H1 (cell line): ENCODE results near the gene ARGLU1. TPM values are rescaled to one million over a fixed set of nuclear protein-coding genes. Genes with fewer than 3 reads are reported as not detected.

Source experiments
- CTCF ChIA-PET: fragments of 300-600 bp; sonication (Branson Sonifier 250); formaldehyde crosslinking; loops from one replicate; lab custom pipeline; 2021; ENCODE audit not compliant: partially characterized antibody; lab: Charles Lee
- POLR2A ChIA-PET: fragments of 300-600 bp; sonication (Branson Sonifier 250); formaldehyde crosslinking; loops from one replicate; lab custom pipeline; 2021; ENCODE audit warnings: inconsistent platforms; ENCODE audit not compliant: partially characterized antibody; lab: Charles Lee
- DNase-seq, 2 experiments: peaks; one replicate each; pipeline versions ENCODE4 v3.0.0 to v3.0.0-alpha.2; 2010 to 2022; ENCODE audit warnings: low spot score in 2 of 2, low read depth in 1 of 2, mixed read lengths in 1 of 2
- FAIRE-seq: peaks from 2 replicates; lab custom pipeline; 2011; peaks lifted over from hg19 to GRCh38; lab: Jason Lieb, UNC
- H2AFZ ChIP-seq: 2 replicates; pipeline ENCODE4 v1.8.1; 2012; ENCODE audit warnings: low read length, inconsistent platforms
- H2AK5ac ChIP-seq: 2 replicates; pipeline ENCODE4 v1.6.1; 2013; ENCODE audit warnings: low read depth, low read length
- H2BK120ac ChIP-seq: replicated peaks from 2 replicates; pipeline ENCODE3; 2013; ENCODE audit warnings: low read depth, low read length, inconsistent platforms
- H2BK12ac ChIP-seq: 2 replicates; pipeline ENCODE4 v1.6.1; 2013; ENCODE audit warnings: low read depth, low read length
- H2BK15ac ChIP-seq: 2 replicates; pipeline ENCODE4 v1.6.1; 2013; ENCODE audit warnings: low read length
- H2BK20ac ChIP-seq: 2 replicates; pipeline ENCODE4 v1.6.1; 2013; ENCODE audit warnings: low read length
- H2BK5ac ChIP-seq: 2 replicates; pipeline ENCODE4 v1.6.1; 2013; ENCODE audit warnings: low read depth, low read length
- H3K14ac ChIP-seq: 2 replicates; pipeline ENCODE4 v1.6.1; 2013; ENCODE audit warnings: inconsistent platforms; ENCODE audit not compliant: insufficient read length
- H3K18ac ChIP-seq: 2 replicates; pipeline ENCODE4 v1.6.1; 2013; ENCODE audit warnings: low read length; ENCODE audit errors: extremely low read depth
- H3K23ac ChIP-seq: 2 replicates; pipeline ENCODE4 v1.6.1; 2013; ENCODE audit warnings: inconsistent platforms; ENCODE audit not compliant: insufficient read length
- H3K23me2 ChIP-seq: 2 replicates; pipeline ENCODE4 v1.6.1; 2013; ENCODE audit warnings: low read depth, low read length
- H3K27ac ChIP-seq: 2 replicates; pipeline ENCODE4 v1.6.1; 2011; ENCODE audit warnings: low read depth, low read length, inconsistent platforms
- H3K27me3 ChIP-seq, 4 experiments: replicated peaks in 1 of 4; 1 replicate in 1 of 4; 2 replicates in 3 of 4; pipeline versions ENCODE4 v1.6.1 to v1.8.1; 2011 to 2013; ENCODE audit warnings: low read length in 3 of 4, mild to moderate bottlenecking in 3 of 4, inconsistent platforms in 2 of 4, mixed read lengths in 2 of 4, moderate library complexity in 1 of 4; ENCODE audit not compliant: control insufficient read depth in 3 of 4, insufficient read depth in 3 of 4; ENCODE audit errors: extremely low read depth in 1 of 4
- H3K36me3 ChIP-seq, 4 experiments: 2 replicates each; pipeline versions ENCODE4 v1.6.1 to v1.8.1; 2011 to 2013; ENCODE audit warnings: mild to moderate bottlenecking in 4 of 4, low read length in 3 of 4, moderate library complexity in 2 of 4, control low read depth in 1 of 4, inconsistent platforms in 1 of 4; ENCODE audit not compliant: insufficient read depth in 4 of 4, control insufficient read depth in 2 of 4
- H3K4ac ChIP-seq: replicated peaks from 2 replicates; pipeline ENCODE3; 2013; ENCODE audit warnings: low read length, low read depth, mixed read lengths, inconsistent platforms; ENCODE audit not compliant: insufficient read length
- H3K4me1 ChIP-seq, 4 experiments: replicated peaks in 1 of 4; 1 replicate in 1 of 4; 2 replicates in 3 of 4; pipeline versions ENCODE4 v1.6.1 to v1.8.1; 2011 to 2013; ENCODE audit warnings: low read length in 3 of 4, inconsistent platforms in 2 of 4, mixed read lengths in 1 of 4; ENCODE audit not compliant: insufficient read depth in 4 of 4, control insufficient read depth in 3 of 4
- H3K4me2 ChIP-seq, 2 experiments: 2 replicates each; pipeline versions ENCODE4 v1.6.1 to v1.8.1; 2011 to 2013; ENCODE audit warnings: low read depth in 2 of 2, low read length in 2 of 2, control low read depth in 1 of 2, inconsistent platforms in 1 of 2, mild to moderate bottlenecking in 1 of 2; ENCODE audit not compliant: insufficient read depth in 1 of 2
- H3K4me3 ChIP-seq, 4 experiments: fragments of 200-600, 300-600 bp in 1 of 4; sonication (generic), shearing (Covaris generic), sonication (Bioruptor Twin) in 1 of 4; 2 replicates each; pipeline versions ENCODE4 v1.5.1 to v1.8.1; 2011 to 2016; ENCODE audit warnings: low read length in 4 of 4, low read depth in 3 of 4, control low read depth in 2 of 4, inconsistent platforms in 2 of 4, mild to moderate bottlenecking in 2 of 4, mixed read lengths in 1 of 4, moderate library complexity in 1 of 4; ENCODE audit not compliant: insufficient read depth in 2 of 4; ENCODE audit errors: extremely low read depth in 1 of 4
- H3K56ac ChIP-seq: replicated peaks from 2 replicates; pipeline ENCODE3; 2013; ENCODE audit warnings: low read depth, mild to moderate bottlenecking, mixed read lengths, low read length, inconsistent platforms; ENCODE audit not compliant: insufficient read length
- H3K79me1 ChIP-seq: 2 replicates; pipeline ENCODE4 v1.6.1; 2013; ENCODE audit warnings: low read depth, low read length, control low read depth
- H3K79me2 ChIP-seq, 2 experiments: 2 replicates each; pipeline versions ENCODE4 v1.6.1 to v1.8.1; 2012 to 2013; ENCODE audit warnings: low read length in 2 of 2, mild to moderate bottlenecking in 2 of 2, inconsistent platforms in 1 of 2; ENCODE audit not compliant: insufficient read depth in 2 of 2, control insufficient read depth in 1 of 2
- H3K9ac ChIP-seq, 4 experiments: replicated peaks in 1 of 4; 1 replicate in 1 of 4; 2 replicates in 3 of 4; pipeline versions ENCODE4 v1.6.1 to v1.8.1; 2011 to 2013; ENCODE audit warnings: low read depth in 3 of 4, low read length in 3 of 4, control low read depth in 2 of 4, mild to moderate bottlenecking in 2 of 4, moderate library complexity in 2 of 4, inconsistent platforms in 1 of 4; ENCODE audit errors: extremely low read depth in 1 of 4
- H3K9me3 ChIP-seq, 2 experiments: 2 replicates each; pipeline versions ENCODE4 v1.6.1 to v1.8.1; 2012 to 2013; ENCODE audit warnings: mild to moderate bottlenecking in 2 of 2, moderate library complexity in 2 of 2, control low read depth in 1 of 2, inconsistent platforms in 1 of 2, low read depth in 1 of 2, low read length in 1 of 2, mixed read lengths in 1 of 2; ENCODE audit not compliant: insufficient read depth in 2 of 2
- H4K20me1 ChIP-seq, 2 experiments: replicated peaks in 1 of 2; 2 replicates each; pipeline versions ENCODE3 to v1.8.1; 2011 to 2013; ENCODE audit warnings: inconsistent platforms in 2 of 2, low read length in 2 of 2, mild to moderate bottlenecking in 1 of 2; ENCODE audit not compliant: insufficient read depth in 2 of 2, control insufficient read depth in 1 of 2
- H4K5ac ChIP-seq: 2 replicates; pipeline ENCODE4 v1.6.1; 2013; ENCODE audit warnings: low read length, low read depth, mixed read lengths, inconsistent platforms; ENCODE audit not compliant: insufficient read length
- H4K8ac ChIP-seq: 2 replicates; pipeline ENCODE4 v1.8.0; 2013; ENCODE audit warnings: mild to moderate bottlenecking, moderate library complexity, low read length, inconsistent platforms; ENCODE audit not compliant: insufficient read depth; ENCODE audit errors: extremely low read depth
- H4K91ac ChIP-seq: replicated peaks from 2 replicates; pipeline ENCODE3; 2013; ENCODE audit warnings: low read length, mixed read lengths, inconsistent platforms; ENCODE audit not compliant: insufficient read length
- KDM1A ChIP-seq: fragments of 200-600, 300-600 bp; sonication (generic); IDR thresholded peaks from 2 replicates; pipeline ENCODE4 v1.7.1; 2016; ENCODE audit warnings: mild to moderate bottlenecking, low read length, borderline replicate concordance
- SIX5 ChIP-seq: IDR thresholded peaks from 2 replicates; pipeline ENCODE4 v1.6.1; 2011; ENCODE audit warnings: mild to moderate bottlenecking, low read depth, low read length
- TBP ChIP-seq: IDR thresholded peaks from 2 replicates; pipeline ENCODE4 v1.6.1; 2011; ENCODE audit warnings: low read depth, low read length, improper control_type of control experiment
- WGBS, 2 experiments: shearing (Covaris generic) in 1 of 2; methylation state at CpG; one replicate each; pipeline versions ENCODE4 v1.1.6 to v1.1.7; 2013 to 2015; ENCODE audit warnings: low lambda C conversion rate in 2 of 2, mixed read lengths in 2 of 2, inconsistent platforms in 1 of 2, low coverage in 1 of 2, missing lambda C conversion rate in 1 of 2; ENCODE audit not compliant: insufficient replicate concordance in 2 of 2, insufficient coverage in 1 of 2, insufficient read length in 1 of 2; ENCODE audit errors: extremely low coverage in 1 of 2, missing lambda C conversion rate in 1 of 2; 5-methylcytosine and 5-hydroxymethylcytosine counted together
- polyA plus RNA-seq, 7 experiments: library from polyadenylated mRNA; depleted of rRNA in 3 of 7; stranded (reverse) in 5 of 7; unstranded in 2 of 7; fragments of >200 nt in 5 of 7; fragments of 200-250 nt in 2 of 7; gene quantifications; 1 replicate in 5 of 7; 2 replicates in 1 of 7; 4 replicates in 1 of 7; pipeline versions ENCODE4 v1.2.1 to v1.2.3, GENCODE V29; 2011 to 2013; ENCODE audit warnings: missing spikeins in 2 of 7, mixed read lengths in 2 of 7
- total RNA-seq: library from RNA; stranded (reverse); fragmentation: NEBNext Ultra II Directional; extraction: Animal tissue kit (Norgen Biotek cat#: 25700); gene quantifications from 2 replicates; pipeline ENCODE4 v1.2.1, GENCODE V29; 2021

The ARGLU1 gene
- total and polyA plus RNA-seq, 2 of the 8 experiments (the other 6 are each of a cell fraction or from before 2014, with no cell fraction given) = 47.8 to 84.9 TPM

- POLR2A ChIA-PET = interaction anchor here (0.6 kb wide), 1 partner anchor 28 kb away, joined by 3 read pairs; no protein-coding TSS in a partner anchor
- DNase-seq = no peak
- H2BK12ac ChIP-seq = no peak overlapping the region
These were observed 5.6 kb downstream of the ARGLU1 start for GRCh38 chr13:106562301-106562700.

More at GRCh38 chr13:106562301-106562700, 5.6 kb downstream of the ARGLU1 start:
- Histone ChIP-seq H3K36me3 (peaks cover 5 to 22% (median 19%) of the 10 kb centered on the region in 4 experiments; a peak in 7 of 8 replicates), H3K9ac (no peak overlapping the region), H3K23me2 (peaks cover 6% of the 10 kb centered on the region), H4K8ac (no peak overlapping the region)
- TF ChIP-seq SIX5 (no peak), TBP (no peak), KDM1A (no peak)
- TF ChIP-seq, all 59 proteins: peak for 0
- no peaks in the 10 kb centered on the region for H3K9me3 ChIP-seq
- H3K27me3 ChIP-seq = no peaks in the 10 kb centered on the region
- CTCF ChIA-PET = interaction anchor here (0.8 to 1.3 kb wide), 3 partner anchors 11 to 28 kb away, joined by 3 to 6 read pairs (median 4); partner anchors contain the start of gene EFNB2
- H3K4ac ChIP-seq = no peak overlapping the region
- no peak overlapping the region for H2BK120ac ChIP-seq
- no peaks in the 10 kb centered on the region for H3K79me1 ChIP-seq
- peak overlapping the region in 1 of 2 experiments; percentile 48; a peak in 1 of 4 replicates for H3K4me2 ChIP-seq
- H2AFZ ChIP-seq = no peak overlapping the region
- H4K5ac ChIP-seq = no peak overlapping the region
- FAIRE-seq = no peak
- H4K91ac ChIP-seq = no peak overlapping the region
- H3K79me2 ChIP-seq = peaks cover 69 to 99% of the 10 kb centered on the region in 2 experiments
- H2BK5ac ChIP-seq = no peak overlapping the region
- H3K27ac ChIP-seq = no peak overlapping the region
- H4K20me1 ChIP-seq = peaks cover 37 to 61% of the 10 kb centered on the region in 2 experiments
- 86% methylated on average over 1 of the region's 1 CpG; no CpG with 5 or more reads in 1 of the 2 experiments for WGBS, 2 experiments
- H2AK5ac ChIP-seq = no peak overlapping the region
- no peak overlapping the region for H3K14ac ChIP-seq
- no peak overlapping the region for H2BK15ac ChIP-seq
- H3K23ac ChIP-seq = no peak overlapping the region
- peaks cover 2 to 15% (median 12%) of the 10 kb centered on the region in 4 experiments; a peak in 6 of 7 replicates for H3K4me1 ChIP-seq
- H2BK20ac ChIP-seq = no peak overlapping the region
- no peak overlapping the region for H3K18ac ChIP-seq
- H3K4me3 ChIP-seq = no peak overlapping the region; a peak in 1 of 8 replicates
- H3K56ac ChIP-seq = no peak overlapping the region
